Activated T-cell treated with anti-CD3 and anti-CD28 coated beads, Interleukin-2, amount 50 U/mL, for 48 hours (primary cell): ENCODE data around the gene GALE.
A peak's percentile ranks its signal among the peaks of the same experiment; 100 is the strongest.
"Not testable (repeated sequence)": the region's sequence is repeated elsewhere in the genome, so short reads cannot be mapped to it uniquely, and the experiment has no call there.

Source experiments
- DNase-seq, 2 experiments: peaks; one replicate each; pipeline ENCODE4 v3.0.0-alpha.2; 2020

The GALE gene

GRCh38 chr1:23791516-23792047, 9.0 kb downstream of the GALE start:
- peak; percentile 57 to 60 for DNase-seq

- DNase-seq = peak; percentile 89 to 91
These were observed 9.6 kb downstream of the GALE start, which contains the start of gene LYPLA2 for GRCh38 chr1:23790696-23791515. Gene LYPLA2, plus strand, starts transcription at chr1:23791145. Its CDS starts 1,538 bp downstream, at chr1:23792683.

GRCh38 chr1:23788695-23789094, 11.9 kb downstream of the GALE start:
- no peak for DNase-seq

- DNase-seq = no peak
These were observed 12.9 kb downstream of the GALE start for GRCh38 chr1:23787701-23788100.

GRCh38 chr1:23784846-23785245, 15.7 kb downstream of the GALE start:
- no peak for DNase-seq

GRCh38 chr1:23783141-23783540, 17.4 kb downstream of the GALE start:
- DNase-seq = not testable (repeated sequence)

- DNase-seq = no peak
These were observed 20.7 kb downstream of the GALE start for GRCh38 chr1:23779826-23780371.

- DNase-seq = peak; percentile 85 to 88
These were observed 22.4 kb downstream of the GALE start, which contains the start of gene PITHD1 for GRCh38 chr1:23777979-23778814. Gene PITHD1, plus strand, starts transcription at chr1:23778418. Its CDS starts 98 bp downstream, at chr1:23778516.

GRCh38 chr1:23776217-23776616, 24.3 kb downstream of the GALE start:
- DNase-seq = no peak

- no peak for DNase-seq
These were observed 26.2 kb downstream of the GALE start for GRCh38 chr1:23774174-23774880.

GRCh38 chr1:23772854-23773242, 27.7 kb downstream of the GALE start:
- no peak for DNase-seq

- peak; percentile 93 to 94 for DNase-seq
These were observed 28.3 kb downstream of the GALE start for GRCh38 chr1:23772049-23772853.

GRCh38 chr1:23768733-23769132, 31.8 kb downstream of the GALE start:
- no peak for DNase-seq

- no peak for DNase-seq
These were observed 37.4 kb downstream of the GALE start for GRCh38 chr1:23763041-23763577.

GRCh38 chr1:23759277-23759676, 41.3 kb downstream of the GALE start:
- DNase-seq = no peak

- no peak for DNase-seq
These were observed 42.7 kb downstream of the GALE start for GRCh38 chr1:23757812-23758211.

- DNase-seq = no peak
These were observed 43.9 kb downstream of the GALE start for GRCh38 chr1:23756676-23757075.

GRCh38 chr1:23752909-23753308, 47.6 kb downstream of the GALE start:
- no peak for DNase-seq

GRCh38 chr1:23751815-23752200, 48.7 kb downstream of the GALE start:
- no peak for DNase-seq

GRCh38 chr1:23751050-23751814, 49.3 kb downstream of the GALE start:
- peak; percentile 46 to 53 for DNase-seq

GRCh38 chr1:23748016-23748415, 52.5 kb downstream of the GALE start:
- DNase-seq = no peak
